Activated CD8-positive, alpha-beta memory T cell treated with anti-CD3 and anti-CD28 coated beads, Interleukin-2, amount 50 U/mL, for 24 hours (primary cell): Measurements from ENCODE around the gene PRAMEF9.
"Not testable (repeated sequence)": the region's sequence is repeated elsewhere in the genome, so short reads cannot be mapped to it uniquely, and the experiment has no call there.

Experiments
- DNase-seq: peaks from one replicate; pipeline ENCODE4 v3.0.0-alpha.2; 2020; ENCODE audit errors: extremely low read depth

PRAMEF9 gene

GRCh38 chr1:13171548-13171947 lies at the start of gene PRAMEF9:
TSS of gene PRAMEF9 (plus strand) at chr1:13171848. CDS start at chr1:13175281, 3,433 bp downstream.
- not testable (repeated sequence) for DNase-seq

- DNase-seq = not testable (repeated sequence)
Observed at GRCh38 chr1:13155909-13156308, 15.7 kb upstream of the PRAMEF9 start, which contains the start of gene PRAMEF26. TSS of gene PRAMEF26 (minus strand) at chr1:13156009. CDS start at chr1:13153095, 2,914 bp downstream.

GRCh38 chr1:13165531-13165930 lies 6.1 kb upstream of the PRAMEF9 start, which contains the start of gene HNRNPCL4:
TSS of gene HNRNPCL4 (minus strand) at chr1:13165631. CDS start at chr1:13165467, 164 bp downstream.
- not testable (repeated sequence) for DNase-seq

- not testable (repeated sequence) for DNase-seq
Observed at GRCh38 chr1:13201309-13201708, 29.7 kb downstream of the PRAMEF9 start, which contains the start of gene PRAMEF13. TSS of gene PRAMEF13 (minus strand) at chr1:13201409. CDS start at chr1:13199589, 1,820 bp downstream.

GRCh38 chr1:13208712-13209111 lies 37.1 kb downstream of the PRAMEF9 start:
- not testable (repeated sequence) for DNase-seq

- DNase-seq = not testable (repeated sequence)
Observed at GRCh38 chr1:13216619-13217018, 45.0 kb downstream of the PRAMEF9 start.

GRCh38 chr1:13219203-13219602 lies 47.6 kb downstream of the PRAMEF9 start:
- DNase-seq = not testable (repeated sequence)

GRCh38 chr1:13222788-13223187 lies 51.1 kb downstream of the PRAMEF9 start:
- not testable (repeated sequence) for DNase-seq

- no peak for DNase-seq
Observed at GRCh38 chr1:13224480-13225060, 52.9 kb downstream of the PRAMEF9 start.

- not testable (repeated sequence) for DNase-seq
Observed at GRCh38 chr1:13225675-13226204, 54.1 kb downstream of the PRAMEF9 start, which contains the start of gene PRAMEF18. TSS of gene PRAMEF18 (minus strand) at chr1:13226154. CDS start at chr1:13226106, 48 bp downstream.

- not testable (repeated sequence) for DNase-seq
Observed at GRCh38 chr1:13227271-13228055, 55.8 kb downstream of the PRAMEF9 start.

GRCh38 chr1:13228343-13228781 lies 56.7 kb downstream of the PRAMEF9 start:
- no peak for DNase-seq
